Ectodermal cell (in vitro differentiated cells): ENCODE measurements around the gene SWAP70.

ENCODE experiments used
- H3K27ac ChIP-seq: 2 replicates; pipeline ENCODE4 v1.7.0; 2013; ENCODE audit warnings: mild to moderate bottlenecking, low read depth, low read length; ENCODE audit not compliant: insufficient read depth, poor library complexity, severe bottlenecking
- H3K27me3 ChIP-seq: 2 replicates; pipeline ENCODE4 v1.7.0; 2013; ENCODE audit warnings: mild to moderate bottlenecking, low read length; ENCODE audit not compliant: insufficient read depth, control insufficient read depth, poor library complexity, severe bottlenecking
- H3K36me3 ChIP-seq: one replicate; pipeline ENCODE4 v1.7.0; 2013; ENCODE audit warnings: low read length; ENCODE audit not compliant: control insufficient read depth, insufficient read depth
- H3K4me1 ChIP-seq: one replicate; pipeline ENCODE4 v1.7.0; 2013; ENCODE audit warnings: low read length; ENCODE audit not compliant: control insufficient read depth, insufficient read depth
- H3K4me3 ChIP-seq: 2 replicates; pipeline ENCODE4 v1.7.0; 2013; ENCODE audit warnings: low read depth, low read length, control low read depth; ENCODE audit not compliant: insufficient read depth
- H3K9me3 ChIP-seq: 2 replicates; pipeline ENCODE4 v1.7.0; 2013; ENCODE audit warnings: mild to moderate bottlenecking, low read length, moderate library complexity; ENCODE audit not compliant: control insufficient read depth
- WGBS, 2 experiments: methylation state at CpG; one replicate each; pipeline ENCODE4 v1.1.7; 2013; ENCODE audit warnings: missing lambda C conversion rate in 2 of 2; 5-methylcytosine and 5-hydroxymethylcytosine counted together

Gene SWAP70

GRCh38 chr11:9769621-9770020 is 105.7 kb downstream of the SWAP70 start:
- H3K36me3 ChIP-seq = no peaks in the 10 kb centered on the region
- no peak overlapping the region for H3K4me3 ChIP-seq
- 93 to 94% methylated on average over 4 of the region's 4 CpGs for WGBS, 2 experiments
- H3K27me3 ChIP-seq = no peaks in the 10 kb centered on the region
- peaks cover 14% of the 10 kb centered on the region for H3K4me1 ChIP-seq
- H3K9me3 ChIP-seq = no peaks in the 10 kb centered on the region
- no peak overlapping the region for H3K27ac ChIP-seq

- no peaks in the 10 kb centered on the region for H3K36me3 ChIP-seq
- 100% methylated on average over 1 of the region's 1 CpG for WGBS, 2 experiments
Measured at GRCh38 chr11:9771071-9771511, 107.2 kb downstream of the SWAP70 start.

GRCh38 chr11:9772218-9772617 is 108.3 kb downstream of the SWAP70 start:
- no peak overlapping the region for H3K27ac ChIP-seq
- H3K4me3 ChIP-seq = no peak overlapping the region
- H3K27me3 ChIP-seq = no peaks in the 10 kb centered on the region
- H3K4me1 ChIP-seq = no peaks in the 10 kb centered on the region
- 90 to 93% methylated on average over 4 of the region's 4 CpGs for WGBS, 2 experiments
- no peaks in the 10 kb centered on the region for H3K36me3 ChIP-seq
- H3K9me3 ChIP-seq = no peaks in the 10 kb centered on the region

More at GRCh38 chr11:9771071-9771511, 107.2 kb downstream of the SWAP70 start:
- Histone ChIP-seq H3K4me1 (peaks cover 4% of the 10 kb centered on the region), H3K9me3 (no peaks in the 10 kb centered on the region), H3K27ac (no peak overlapping the region), H3K4me3 (no peak overlapping the region), H3K27me3 (no peaks in the 10 kb centered on the region)

- H3K36me3 ChIP-seq = no peaks in the 10 kb centered on the region
- H3K9me3 ChIP-seq = no peaks in the 10 kb centered on the region
- H3K4me1 ChIP-seq = no peaks in the 10 kb centered on the region
- no peaks in the 10 kb centered on the region for H3K27me3 ChIP-seq
- no peak overlapping the region for H3K4me3 ChIP-seq
- WGBS, 2 experiments = 90 to 97% methylated on average over 2 of the region's 2 CpGs
- H3K27ac ChIP-seq = no peak overlapping the region
Measured at GRCh38 chr11:9773524-9773923, 109.6 kb downstream of the SWAP70 start.

GRCh38 chr11:9774109-9774508 is 110.2 kb downstream of the SWAP70 start:
- H3K36me3 ChIP-seq = no peaks in the 10 kb centered on the region
- H3K4me1 ChIP-seq = no peaks in the 10 kb centered on the region
- no peak overlapping the region for H3K4me3 ChIP-seq
- H3K9me3 ChIP-seq = no peaks in the 10 kb centered on the region
- H3K27me3 ChIP-seq = no peaks in the 10 kb centered on the region
- no peak overlapping the region for H3K27ac ChIP-seq

GRCh38 chr11:9774591-9775397 is 110.9 kb downstream of the SWAP70 start:
- Histone ChIP-seq H3K9me3 (no peaks in the 10 kb centered on the region), H3K4me1 (no peaks in the 10 kb centered on the region), H3K36me3 (no peaks in the 10 kb centered on the region), H3K27ac (no peak overlapping the region), H3K4me3 (no peak overlapping the region), H3K27me3 (no peaks in the 10 kb centered on the region)
- 64 to 74% methylated on average over 6 of the region's 6 CpGs for WGBS, 2 experiments

- no peak overlapping the region for H3K4me3 ChIP-seq
- no peak overlapping the region for H3K27ac ChIP-seq
- H3K9me3 ChIP-seq = no peaks in the 10 kb centered on the region
- no peaks in the 10 kb centered on the region for H3K36me3 ChIP-seq
- WGBS, 2 experiments = 58 to 71% methylated on average over 2 of the region's 2 CpGs
- H3K27me3 ChIP-seq = no peaks in the 10 kb centered on the region
- H3K4me1 ChIP-seq = no peaks in the 10 kb centered on the region
Measured at GRCh38 chr11:9775398-9775779, 111.5 kb downstream of the SWAP70 start.

- H3K4me1 ChIP-seq = no peaks in the 10 kb centered on the region
- WGBS, 2 experiments = 92 to 100% methylated on average over 1 of the region's 1 CpG
- H3K4me3 ChIP-seq = no peak overlapping the region
- no peaks in the 10 kb centered on the region for H3K9me3 ChIP-seq
- H3K36me3 ChIP-seq = no peaks in the 10 kb centered on the region
- no peak overlapping the region for H3K27ac ChIP-seq
- no peaks in the 10 kb centered on the region for H3K27me3 ChIP-seq
Measured at GRCh38 chr11:9776203-9776602, 112.3 kb downstream of the SWAP70 start.

- Histone ChIP-seq H3K9me3 (no peaks in the 10 kb centered on the region), H3K4me3 (no peak overlapping the region), H3K27ac (no peak overlapping the region), H3K36me3 (no peaks in the 10 kb centered on the region), H3K4me1 (no peaks in the 10 kb centered on the region), H3K27me3 (no peaks in the 10 kb centered on the region)
- 79 to 95% methylated on average over 2 of the region's 2 CpGs for WGBS, 2 experiments
Measured at GRCh38 chr11:9777066-9777465, 113.2 kb downstream of the SWAP70 start.

GRCh38 chr11:9777525-9777924 is 113.6 kb downstream of the SWAP70 start:
- Histone ChIP-seq H3K4me1 (no peaks in the 10 kb centered on the region), H3K9me3 (no peaks in the 10 kb centered on the region), H3K27me3 (no peaks in the 10 kb centered on the region), H3K27ac (no peak overlapping the region), H3K4me3 (no peak overlapping the region), H3K36me3 (no peaks in the 10 kb centered on the region)
- 87 to 96% methylated on average over 5 of the region's 5 CpGs for WGBS, 2 experiments
